Neural progenitor cell (in vitro differentiated cells): ENCODE measurements around the gene PLEKHG5.
A peak's percentile ranks its signal among the peaks of the same experiment; 100 is the strongest.

Source experiments
- CTCF ChIP-seq: fragments of 200-600 bp; sonication (generic); IDR thresholded peaks from 2 replicates; pipeline ENCODE4 v1.5.1; 2017; ENCODE audit warnings: antibody characterized with exemption, mild to moderate bottlenecking
- EZH2 ChIP-seq: fragments of 200-600 bp; sonication (generic); IDR thresholded peaks from 2 replicates; pipeline ENCODE4 v1.6.1; 2017; ENCODE audit warnings: antibody characterized with exemption, mild to moderate bottlenecking, moderate library complexity
- EZH2phosphoT487 ChIP-seq: fragments of 200-600 bp; sonication (generic); IDR thresholded peaks from 2 replicates; pipeline ENCODE4 v1.6.1; 2017; ENCODE audit warnings: antibody characterized with exemption

- TF ChIP-seq CTCF (no peak), EZH2 (peak; percentile 90), EZH2phosphoT487 (peak; percentile 26)
Observed at GRCh38 chr1:6424619-6425593, 66.6 kb downstream of the PLEKHG5 start, which contains the start of gene ESPN.
